Hematopoietic multipotent progenitor cell treated with erythropoietin and hydrocortisone succinate and interleukin-3 and kit ligand, for 17 days (in vitro differentiated cells): Measurements from ENCODE around the gene SSB.
A peak's percentile ranks its signal among the peaks of the same experiment; 100 is the strongest.
"Not testable (repeated sequence)": the region's sequence is repeated elsewhere in the genome, so short reads cannot be mapped to it uniquely, and the experiment has no call there.

ENCODE experiments used
- DNase-seq: peaks from one replicate; pipeline ENCODE4 v3.0.0-alpha.2; 2015; ENCODE audit warnings: low spot score

Gene SSB

DNA sequence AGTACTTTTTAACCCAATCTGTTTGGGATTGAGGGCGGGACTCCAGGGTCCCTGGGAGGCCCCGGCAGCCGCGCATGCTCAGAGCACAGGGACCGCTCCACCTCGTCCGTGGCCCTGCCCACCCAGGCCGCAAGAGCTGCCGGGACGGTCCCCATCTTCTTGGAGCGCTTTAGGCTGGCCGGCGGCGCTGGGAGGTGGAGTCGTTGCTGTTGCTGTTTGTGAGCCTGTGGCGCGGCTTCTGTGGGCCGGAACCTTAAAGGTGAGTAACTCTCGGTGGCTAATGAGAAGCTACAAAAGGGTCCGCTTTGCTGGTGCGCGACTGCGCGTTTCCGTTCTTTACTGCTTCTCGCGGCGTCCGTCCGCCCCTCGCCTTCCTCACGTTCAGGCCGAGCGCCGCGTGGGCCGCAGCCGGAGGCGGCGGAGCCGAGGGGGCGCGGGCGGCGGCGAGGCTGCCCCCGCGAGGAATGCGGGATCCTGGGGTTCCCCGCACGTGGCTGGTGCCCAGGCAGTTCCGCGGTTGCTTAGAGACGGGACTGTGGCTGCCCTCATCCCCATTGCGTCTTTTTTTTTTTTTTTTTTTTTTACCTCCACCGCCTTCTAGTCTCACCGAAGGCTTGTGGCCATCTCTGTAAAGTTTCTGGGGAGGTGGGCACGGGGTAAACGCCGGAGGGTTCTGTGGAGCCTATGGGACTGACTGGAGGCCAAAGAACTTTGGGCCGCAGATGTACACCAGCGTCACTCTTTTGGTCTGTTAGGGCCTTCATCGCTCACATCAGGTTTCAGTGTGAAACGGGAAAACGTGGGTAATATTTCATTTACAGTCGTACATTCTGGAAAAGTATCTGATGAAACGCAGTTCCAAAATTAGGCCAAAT lies at the start of gene SSB:
SSB (plus strand) TSS at position 154 of the 875 bp plus-strand sequence. CDS start 2,090 bp downstream, outside the sequence.
- DNase-seq: peak; percentile 90

- DNase-seq: no peak
These were observed 45.9 kb upstream of the SSB start for GRCh38 chr2:169752752-169753151.

- DNase-seq: no peak
These were observed 43.4 kb upstream of the SSB start for GRCh38 chr2:169755083-169755870.

DNA sequence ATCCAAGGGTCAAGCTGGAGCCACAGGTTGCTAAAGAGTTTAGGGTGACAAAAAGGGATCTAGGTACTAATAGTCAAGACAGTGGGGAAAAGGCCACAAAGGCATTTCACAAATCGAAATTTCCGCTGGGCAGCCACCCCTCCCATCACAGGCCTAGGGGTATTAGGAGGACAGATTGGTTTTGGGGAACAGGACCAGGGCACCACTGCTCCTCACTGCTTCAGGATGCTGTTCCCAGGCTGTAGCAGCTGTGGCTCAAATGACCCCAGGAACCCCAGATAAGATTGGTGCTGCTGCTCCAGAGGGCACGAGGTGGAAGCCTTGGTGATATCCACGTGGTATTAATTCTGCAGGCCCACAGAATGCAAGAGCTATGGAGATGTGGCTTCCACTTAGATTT lies 42.3 kb upstream of the SSB start:
- DNase-seq: no peak

DNA sequence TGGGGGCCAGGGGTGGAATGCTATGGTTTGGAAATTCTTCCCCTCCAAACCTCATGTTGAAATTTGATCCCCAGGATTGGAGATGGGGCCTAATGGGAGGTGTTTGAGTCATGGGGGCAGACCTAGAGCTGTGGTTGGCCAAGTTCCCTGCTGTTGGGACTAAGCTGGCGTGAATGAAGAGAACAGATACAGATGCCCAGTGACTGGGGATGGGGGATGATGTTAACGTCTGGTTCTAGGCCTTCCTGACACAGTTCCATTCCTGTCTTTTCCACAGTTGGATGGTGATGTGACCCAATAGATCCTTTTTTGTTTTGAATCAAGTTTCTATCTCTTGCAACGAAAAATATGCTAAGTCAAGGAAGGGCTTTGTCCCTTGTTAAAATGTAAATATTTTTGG lies 41.3 kb upstream of the SSB start:
- DNase-seq: no peak

DNA sequence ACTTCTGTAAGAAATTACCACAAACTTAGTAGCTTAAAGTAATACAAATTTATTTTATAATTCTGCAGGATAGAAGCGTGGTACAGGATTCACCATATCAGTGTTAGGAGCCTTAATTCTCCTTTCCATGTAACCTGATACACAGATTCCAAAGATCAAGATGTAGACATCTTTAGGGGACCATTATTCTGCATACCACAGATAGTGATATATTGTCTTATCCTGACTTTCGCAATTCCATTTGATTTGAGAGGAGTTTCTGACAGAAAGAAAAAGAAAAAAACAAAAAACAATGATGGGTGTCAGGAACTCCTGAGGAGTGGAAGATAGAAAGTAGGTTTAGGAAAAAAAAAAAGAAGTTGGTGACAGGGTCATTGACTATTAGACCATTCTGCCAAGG lies 40.9 kb upstream of the SSB start:
- no peak for DNase-seq

DNA sequence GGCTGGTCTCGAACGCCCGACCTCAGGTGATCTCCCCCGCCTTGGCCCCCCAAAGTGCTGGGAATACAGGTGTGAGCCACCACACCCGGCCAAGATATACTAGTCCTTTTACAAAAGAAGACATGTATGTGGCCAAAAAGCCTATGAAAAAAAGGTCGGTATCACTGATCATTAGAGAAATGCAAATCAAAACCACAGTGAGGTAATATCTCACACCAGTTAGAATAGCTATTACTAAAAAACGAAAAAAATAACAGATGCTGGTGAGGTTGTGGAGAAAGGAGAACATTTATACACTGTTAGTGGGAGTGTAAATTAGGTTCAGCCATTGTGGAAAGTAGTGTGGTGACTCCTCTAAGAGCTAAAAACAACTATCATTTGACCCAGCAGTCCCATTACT lies 38.7 kb upstream of the SSB start:
- no peak for DNase-seq

GRCh38 chr2:169760798-169761197 lies 37.9 kb upstream of the SSB start:
- not testable (repeated sequence) for DNase-seq

- no peak for DNase-seq
These were observed 37.3 kb upstream of the SSB start for GRCh38 chr2:169761251-169761969.

GRCh38 chr2:169761970-169762292 lies 36.7 kb upstream of the SSB start:
- DNase-seq: no peak

DNA sequence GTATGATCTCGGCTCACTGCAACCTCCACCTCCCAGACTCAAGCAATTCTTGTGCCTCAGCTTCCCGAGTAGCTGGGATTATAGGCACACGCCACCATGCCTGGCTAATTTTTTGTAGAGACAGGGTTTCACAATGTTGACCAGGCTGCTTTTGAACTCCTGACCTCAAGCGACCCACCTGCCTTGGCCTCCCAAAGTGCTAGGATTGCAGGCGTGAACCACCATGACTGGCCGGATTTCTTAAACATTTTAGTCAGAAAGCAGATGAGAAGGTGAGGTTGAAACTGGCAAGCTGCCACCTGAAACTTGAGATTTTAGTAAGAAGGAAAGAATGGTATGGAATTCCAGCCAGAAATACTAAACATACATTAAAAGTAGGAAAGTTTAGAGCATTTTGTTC lies 33.1 kb upstream of the SSB start:
- DNase-seq: no peak

DNA sequence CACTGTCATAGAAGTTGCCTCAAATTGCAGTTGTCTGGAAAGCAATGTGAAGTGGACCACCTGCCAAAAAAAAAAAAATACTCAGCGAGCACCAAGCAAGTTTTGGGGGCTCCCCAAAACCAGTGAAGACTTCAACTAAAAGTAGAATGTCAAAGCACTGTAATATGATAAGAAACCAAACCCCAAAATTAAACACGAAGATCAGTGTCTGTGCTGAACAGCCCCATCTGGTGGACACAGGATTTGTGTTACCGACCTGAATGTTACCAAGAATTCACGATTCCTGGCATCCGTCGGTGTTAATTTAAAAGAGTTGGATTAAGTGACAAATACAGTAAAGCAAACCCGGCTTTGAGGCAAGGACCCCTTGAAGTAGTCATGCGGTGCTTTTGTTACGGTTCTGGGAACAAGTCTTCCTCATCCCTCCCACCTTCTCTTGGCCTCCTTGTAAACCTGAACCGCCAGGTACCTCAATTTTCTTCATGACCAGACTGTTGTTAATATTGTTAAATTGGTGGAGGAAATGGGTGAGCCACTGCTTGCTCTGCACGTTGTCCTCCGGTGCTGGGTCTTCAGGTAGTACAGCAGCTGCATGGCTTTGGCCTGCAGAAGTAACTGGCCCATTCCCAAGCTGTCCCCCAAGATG lies 31.3 kb upstream of the SSB start:
- DNase-seq: peak; percentile 60

- DNase-seq: no peak
These were observed 30.2 kb upstream of the SSB start for GRCh38 chr2:169768262-169768995.

DNA sequence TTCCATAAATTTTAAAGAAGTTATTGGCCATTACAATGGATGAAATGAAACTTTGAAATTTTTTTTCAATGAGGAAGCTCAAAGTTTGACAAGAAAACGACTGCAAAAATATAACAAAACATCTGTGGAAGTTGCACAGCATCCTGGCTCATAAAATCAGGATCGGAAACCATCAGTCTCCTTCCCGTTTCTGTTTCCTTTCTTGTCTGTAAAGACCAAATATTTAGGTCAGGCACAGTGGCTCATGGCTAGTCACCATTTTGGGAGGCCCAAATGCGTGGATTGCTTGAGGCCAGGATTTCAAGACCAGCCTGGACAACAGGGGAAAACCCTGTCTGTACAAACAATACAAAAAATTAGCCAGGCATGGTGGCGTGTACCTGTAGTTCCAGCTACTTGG lies 27.6 kb upstream of the SSB start:
- DNase-seq: no peak

DNA sequence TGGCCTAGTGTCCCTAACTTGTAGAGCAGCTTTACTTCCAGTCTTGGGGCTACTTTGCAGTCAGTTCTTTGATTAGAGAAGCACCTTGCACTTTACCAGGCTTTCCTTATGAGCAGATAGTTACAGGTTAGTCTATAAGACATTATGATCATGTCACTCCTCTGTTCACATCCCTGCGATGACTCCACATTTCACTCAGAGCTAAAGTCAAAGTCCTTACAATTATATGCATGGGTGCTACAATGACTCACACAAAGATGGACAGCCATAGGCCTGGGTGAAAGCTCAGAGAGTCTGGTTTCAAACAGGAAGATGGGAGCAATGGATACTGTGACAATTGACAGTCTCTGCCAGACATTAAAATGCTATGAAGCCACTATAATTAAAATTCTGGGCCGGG lies 27.1 kb upstream of the SSB start:
- DNase-seq: no peak

DNA sequence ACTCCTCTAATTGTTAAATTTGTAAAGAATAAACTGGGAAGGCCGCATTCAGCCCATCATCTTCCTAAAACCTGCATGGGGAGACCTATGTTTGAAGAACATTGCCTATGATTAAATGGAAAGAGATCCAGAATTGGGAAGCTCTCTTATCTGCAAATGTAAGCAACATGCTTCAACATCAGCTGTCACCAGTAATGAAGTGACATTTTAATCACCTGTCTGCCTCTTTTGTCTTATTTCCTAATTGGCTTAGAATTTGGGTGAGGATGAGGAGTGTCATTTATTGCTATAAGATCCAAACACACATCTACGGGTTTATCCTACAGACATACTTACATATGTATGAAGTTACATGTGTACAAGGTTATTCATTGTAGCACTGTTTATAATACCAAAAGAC lies 26.0 kb upstream of the SSB start:
- no peak for DNase-seq

- no peak for DNase-seq
These were observed 23.3 kb upstream of the SSB start for GRCh38 chr2:169775354-169775753.

- no peak for DNase-seq
These were observed 22.9 kb upstream of the SSB start for GRCh38 chr2:169775765-169776164.

DNA sequence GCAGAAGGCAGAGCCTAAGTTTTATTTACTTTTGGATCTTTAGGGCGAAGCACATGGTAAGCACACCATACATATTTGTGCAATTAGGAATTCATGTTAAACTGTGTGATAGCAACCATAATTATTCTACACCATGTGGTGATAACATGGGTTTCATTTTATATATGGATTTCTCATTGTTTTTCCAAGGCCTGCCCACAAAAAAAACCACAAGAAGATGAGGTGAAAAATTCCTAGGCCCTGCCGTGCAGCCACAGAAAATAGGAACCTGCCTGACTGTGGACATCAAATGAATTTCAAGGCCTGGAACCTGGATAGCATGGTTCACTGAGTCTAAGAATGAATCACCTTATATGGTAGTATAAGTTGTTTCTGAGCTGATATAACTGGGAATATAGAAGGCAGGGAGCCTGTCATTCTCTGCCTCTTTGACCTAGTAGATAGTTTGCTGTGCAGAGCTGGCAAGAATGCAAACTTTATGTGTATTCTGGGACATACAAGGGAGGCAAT lies 22.4 kb upstream of the SSB start:
- DNase-seq: no peak

GRCh38 chr2:169778446-169778845 lies 20.2 kb upstream of the SSB start:
- no peak for DNase-seq

- no peak for DNase-seq
These were observed 17.2 kb upstream of the SSB start for GRCh38 chr2:169781249-169782013.
